CD4-positive, CD25-positive, alpha-beta regulatory T cell (primary cell): Measurements from ENCODE around the gene BAIAP3. TPM values are rescaled to one million over a fixed set of nuclear protein-coding genes. Genes with fewer than 3 reads are reported as not detected.

Experiments used
- ATAC-seq, 2 donors: fragments of 150-1000 bp; cut with Tn5 transposase; one replicate each; pipeline ENCODE4 v1.10.0; 2021; ENCODE audit warnings: low read depth in 2 of 2, moderate number of reproducible peaks in 2 of 2, moderate library complexity in 1 of 2
- DNase-seq, 3 donors: peaks; one replicate each; pipeline versions ENCODE4 v3.0.0 to v3.0.0-alpha.2; 2012 to 2022; ENCODE audit warnings: mixed read lengths in 1 of 3
- H3K27ac ChIP-seq: one replicate; pipeline ENCODE4 v1.7.0; 2013; ENCODE audit warnings: mild to moderate bottlenecking, low read length; ENCODE audit not compliant: insufficient read depth, poor library complexity, severe bottlenecking
- H3K27me3 ChIP-seq: one replicate; pipeline ENCODE4 v1.7.0; 2013; ENCODE audit warnings: low read length; ENCODE audit not compliant: control insufficient read depth, insufficient read depth
- H3K36me3 ChIP-seq: one replicate; pipeline ENCODE4 v1.7.0; 2013; ENCODE audit warnings: mild to moderate bottlenecking, low read length, moderate library complexity; ENCODE audit not compliant: control insufficient read depth, insufficient read depth
- H3K4me1 ChIP-seq: 2 replicates; pipeline ENCODE4 v1.7.0; 2013; ENCODE audit warnings: mild to moderate bottlenecking, low read length; ENCODE audit not compliant: insufficient read depth, control insufficient read depth, poor library complexity, severe bottlenecking
- H3K4me3 ChIP-seq: one replicate; pipeline ENCODE4 v1.7.0; 2013; ENCODE audit warnings: low read depth, mild to moderate bottlenecking, low read length, moderate library complexity
- H3K9me3 ChIP-seq, 2 experiments: 1 replicate in 1 of 2; 2 replicates in 1 of 2; pipeline ENCODE4 v1.7.0; 2013; ENCODE audit warnings: low read length in 2 of 2, mild to moderate bottlenecking in 1 of 2, moderate library complexity in 1 of 2; ENCODE audit not compliant: control insufficient read depth in 2 of 2
- H3K27ac Mint-ChIP-seq, 3 donors: one replicate each; pipeline ENCODE4 v1.8.0; 2020 to 2022; ENCODE audit warnings: mild to moderate bottlenecking in 3 of 3, mixed read lengths in 3 of 3, moderate library complexity in 2 of 3
- H3K27me3 Mint-ChIP-seq: one replicate; pipeline ENCODE4 v1.8.0; 2022; ENCODE audit warnings: mild to moderate bottlenecking, mixed read lengths
- H3K36me3 Mint-ChIP-seq: one replicate; pipeline ENCODE4 v1.8.0; 2020; ENCODE audit warnings: mixed read lengths
- H3K4me1 Mint-ChIP-seq, 4 donors: one replicate each; pipeline ENCODE4 v1.8.0; 2020 to 2022; ENCODE audit warnings: mixed read lengths in 4 of 4, mild to moderate bottlenecking in 1 of 4
- H3K4me3 Mint-ChIP-seq, 4 donors: one replicate each; pipeline ENCODE4 v1.8.0; 2020 to 2022; ENCODE audit warnings: mild to moderate bottlenecking in 4 of 4, mixed read lengths in 4 of 4, moderate library complexity in 3 of 4
- H3K9me3 Mint-ChIP-seq, 7 donors: one replicate each; pipeline ENCODE4 v1.8.0; 2020 to 2022; ENCODE audit warnings: mixed read lengths in 7 of 7, mild to moderate bottlenecking in 3 of 7, moderate library complexity in 2 of 7
- polyA plus RNA-seq, 4 donors: library from polyadenylated mRNA; unstranded; fragments of 300-500 nt; fragmentation: Illumina TruSeq; gene quantifications; one replicate each; pipeline ENCODE4 v1.2.3, GENCODE V29; 2021
- total RNA-seq: library from RNA; stranded (reverse); gene quantifications from one replicate; pipeline ENCODE4 v1.2.3, GENCODE V29; 2022

BAIAP3 gene
- total and polyA plus RNA-seq, 5 donors from 2014 or later = 0.11 to 3.1 (median 0.35) TPM

DNA sequence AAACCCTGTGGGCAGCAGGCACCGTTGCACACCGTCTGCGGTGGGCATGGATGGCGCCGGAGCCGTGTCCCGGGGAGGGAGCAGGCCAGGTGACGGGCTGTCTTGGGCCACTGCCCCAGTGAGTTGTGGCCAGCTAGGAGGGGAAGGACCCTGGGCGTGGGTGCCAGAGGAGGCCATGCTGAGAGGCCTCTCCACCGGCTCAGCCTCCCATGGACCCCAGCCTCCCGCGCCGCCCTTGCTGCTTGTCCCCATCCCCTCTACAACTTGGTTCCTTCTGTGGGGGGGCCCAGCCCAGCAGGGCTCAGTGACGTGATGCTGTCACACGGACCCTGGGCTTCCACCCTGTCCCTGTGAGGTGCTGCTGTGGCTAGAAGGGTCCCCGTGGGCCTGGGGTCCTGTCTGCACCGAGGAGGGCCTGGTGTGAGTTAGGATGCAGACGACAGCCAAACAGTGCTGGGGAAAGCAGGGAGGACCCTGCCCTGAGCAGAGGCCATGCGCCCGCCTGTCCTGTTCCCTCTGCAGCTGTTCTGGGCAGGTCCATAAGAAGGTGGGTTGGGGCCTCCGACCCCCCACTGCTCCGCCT lies 12.7 kb upstream of the BAIAP3 start:
- Mint-ChIP-seq H3K9me3 (no peaks in the 10 kb centered on the region), H3K27me3 (no peaks in the 10 kb centered on the region), H3K36me3 (peaks cover 25% of the 10 kb centered on the region), H3K27ac (no peak overlapping the region), H3K4me1 (peaks cover 0 to 6% (median 3%) of the 10 kb centered on the region in 4 donors), H3K4me3 (no peak overlapping the region)
- Histone ChIP-seq H3K4me1 (no peaks in the 10 kb centered on the region), H3K36me3 (peaks cover 80% of the 10 kb centered on the region), H3K27ac (no peak overlapping the region), H3K9me3 (no peaks in the 10 kb centered on the region), H3K27me3 (no peaks in the 10 kb centered on the region), H3K4me3 (no peak overlapping the region)
- ATAC-seq (no peak), DNase-seq (no peak)

DNA sequence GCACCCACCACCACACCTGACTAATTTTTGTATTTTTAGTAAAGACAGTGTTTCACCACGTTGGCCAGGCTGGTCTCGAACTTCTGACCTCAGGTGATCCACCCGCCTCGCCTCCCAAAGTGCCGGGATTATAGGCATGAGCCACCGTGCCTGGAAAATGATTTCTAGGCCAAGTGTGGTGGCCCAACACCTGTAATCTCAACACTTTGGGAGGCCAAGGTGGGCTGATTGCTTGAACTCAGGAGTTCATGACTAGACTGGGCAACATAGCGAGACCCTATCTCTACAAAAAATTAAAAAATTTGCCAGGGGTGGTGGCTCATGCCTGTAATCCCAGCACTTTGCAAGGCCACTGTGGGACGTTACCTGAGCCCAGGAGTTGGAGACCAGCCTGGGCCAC lies 11.0 kb upstream of the BAIAP3 start:
- H3K9me3 Mint-ChIP-seq = no peaks in the 10 kb centered on the region

DNA sequence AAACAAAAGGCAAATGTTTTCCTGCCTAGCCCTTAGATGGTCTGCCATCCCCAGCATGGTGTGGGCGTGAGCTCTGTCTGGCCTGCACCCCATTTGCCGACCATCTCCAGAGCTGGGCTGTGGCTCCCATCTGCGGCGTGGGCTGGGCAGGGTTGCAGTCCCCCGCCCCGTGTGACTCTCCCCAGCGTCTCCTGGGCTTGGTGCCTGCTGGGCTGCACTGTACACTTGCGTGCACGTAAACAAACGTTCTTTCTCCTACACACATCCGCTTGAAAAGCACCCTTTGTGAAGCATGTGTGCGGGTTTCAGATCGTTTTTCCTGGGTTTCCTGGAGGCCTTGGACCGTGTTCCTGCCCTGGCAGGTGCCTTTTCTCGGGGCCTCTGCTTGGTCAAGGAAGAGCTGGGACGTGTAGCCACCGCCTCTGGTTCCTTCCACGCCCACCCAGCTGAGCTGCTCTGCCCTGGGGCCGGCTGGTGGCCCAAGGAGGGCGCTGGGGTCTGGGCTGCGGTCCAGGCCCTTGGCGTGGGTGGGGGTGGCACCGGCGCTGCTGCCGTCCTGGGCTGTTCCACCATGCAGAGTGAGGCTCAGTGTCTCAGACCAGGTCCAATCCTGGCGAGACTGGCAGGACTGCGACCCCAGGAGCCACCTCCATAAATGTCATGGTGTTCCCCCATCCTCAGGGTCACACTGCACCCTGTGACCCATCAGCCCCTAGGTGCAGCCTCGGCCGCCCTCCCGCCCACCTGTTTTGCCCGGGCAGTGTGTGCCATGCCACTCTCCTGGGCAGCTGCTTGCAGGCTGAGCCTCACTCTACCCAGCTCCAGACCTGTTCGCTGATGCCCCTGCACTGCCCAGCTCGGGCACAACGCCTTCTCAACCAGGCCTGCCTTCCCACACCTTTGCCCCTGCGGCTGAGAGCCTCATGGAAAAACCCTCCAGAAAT lies 9.9 kb upstream of the BAIAP3 start:
- Mint-ChIP-seq H3K4me1 (peaks cover 0 to 1% (median 0%) of the 10 kb centered on the region in 4 donors), H3K27ac (no peak overlapping the region), H3K27me3 (no peaks in the 10 kb centered on the region), H3K36me3 (peaks cover 8% of the 10 kb centered on the region), H3K4me3 (no peak overlapping the region), H3K9me3 (no peaks in the 10 kb centered on the region)
- DNase-seq (no peak), ATAC-seq (no peak)
- peaks cover 52% of the 10 kb centered on the region for H3K36me3 ChIP-seq
- no peak overlapping the region for H3K4me3 ChIP-seq
- no peak overlapping the region for H3K27ac ChIP-seq
- no peaks in the 10 kb centered on the region for H3K27me3 ChIP-seq
- H3K9me3 ChIP-seq = no peaks in the 10 kb centered on the region
- H3K4me1 ChIP-seq = no peaks in the 10 kb centered on the region

More for the DNA sequence above, 11.0 kb upstream of the BAIAP3 start:
- Histone ChIP-seq H3K27ac (no peak overlapping the region), H3K9me3 (no peaks in the 10 kb centered on the region), H3K4me1 (no peaks in the 10 kb centered on the region), H3K4me3 (no peak overlapping the region), H3K27me3 (no peaks in the 10 kb centered on the region), H3K36me3 (peaks cover 63% of the 10 kb centered on the region)
- Mint-ChIP-seq H3K36me3 (peaks cover 19% of the 10 kb centered on the region), H3K27me3 (no peaks in the 10 kb centered on the region), H3K4me1 (peaks cover 0 to 6% (median 2%) of the 10 kb centered on the region in 4 donors), H3K27ac (no peak overlapping the region), H3K4me3 (no peak overlapping the region)
- DNase-seq = no peak
- no peak for ATAC-seq

DNA sequence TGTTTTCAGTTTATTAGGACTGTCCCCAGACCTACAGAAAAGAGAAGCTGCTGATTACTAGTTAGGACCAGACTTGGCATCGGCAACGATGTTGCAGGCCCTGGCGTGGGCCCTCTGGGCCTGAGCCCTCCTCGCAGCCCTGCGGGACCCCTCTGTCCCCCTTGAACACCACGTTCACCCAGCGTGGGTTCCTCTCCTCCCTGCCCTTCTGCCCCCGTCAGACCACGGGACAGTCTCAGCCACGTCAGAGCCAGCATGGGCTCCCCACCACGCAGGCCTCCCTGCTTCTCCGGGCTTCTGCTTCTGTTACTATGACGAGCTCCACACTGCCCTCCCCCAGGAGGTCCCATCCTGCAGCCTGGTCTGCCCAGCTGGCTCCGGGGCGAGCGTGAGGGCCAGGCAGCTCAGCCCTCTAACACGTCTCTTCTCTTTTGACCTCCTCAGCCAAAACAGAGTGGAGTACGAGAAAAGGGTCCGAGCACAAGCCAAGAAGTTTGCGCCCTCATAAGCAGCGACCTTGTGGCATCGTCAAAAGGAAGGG lies 9.1 kb upstream of the BAIAP3 start:
- peaks cover 44% of the 10 kb centered on the region for H3K36me3 ChIP-seq
- H3K27me3 ChIP-seq = no peaks in the 10 kb centered on the region
- no peaks in the 10 kb centered on the region for H3K9me3 ChIP-seq
- Mint-ChIP-seq H3K27me3 (no peaks in the 10 kb centered on the region), H3K27ac (no peak overlapping the region), H3K9me3 (no peaks in the 10 kb centered on the region), H3K4me1 (no peaks in the 10 kb centered on the region), H3K4me3 (no peak overlapping the region), H3K36me3 (peaks cover 5% of the 10 kb centered on the region)
- no peak overlapping the region for H3K4me3 ChIP-seq
- H3K4me1 ChIP-seq = no peaks in the 10 kb centered on the region
- DNase-seq (no peak), ATAC-seq (no peak)
- H3K27ac ChIP-seq = no peak overlapping the region

DNA sequence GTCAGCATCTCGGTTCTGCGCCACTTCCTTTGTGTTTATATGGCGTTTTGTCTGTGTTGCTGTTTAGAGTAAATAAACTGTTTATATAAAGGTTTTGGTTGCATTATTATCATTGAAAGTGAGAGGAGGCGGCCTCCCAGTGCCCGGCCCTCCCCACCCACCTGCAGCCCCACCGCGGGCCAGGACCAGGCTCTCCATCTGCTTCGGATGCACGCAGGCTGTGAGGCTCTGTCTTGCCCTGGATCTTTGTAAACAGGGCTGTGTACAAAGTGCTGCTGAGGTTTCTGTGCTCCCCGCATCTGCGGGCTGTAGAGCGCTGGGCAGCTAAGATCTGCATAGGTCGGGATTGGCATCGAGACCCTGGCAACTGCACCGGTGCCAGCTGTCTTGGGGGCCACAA lies 8.2 kb upstream of the BAIAP3 start:
- Histone ChIP-seq H3K27ac (no peak overlapping the region), H3K4me1 (no peaks in the 10 kb centered on the region), H3K9me3 (peaks cover 0 to 3% of the 10 kb centered on the region in 2 experiments), H3K36me3 (peaks cover 35% of the 10 kb centered on the region), H3K27me3 (no peaks in the 10 kb centered on the region), H3K4me3 (no peak overlapping the region)
- Mint-ChIP-seq H3K27me3 (no peaks in the 10 kb centered on the region), H3K4me1 (no peaks in the 10 kb centered on the region), H3K4me3 (no peak overlapping the region), H3K9me3 (no peaks in the 10 kb centered on the region), H3K27ac (no peak overlapping the region), H3K36me3 (peaks cover 4% of the 10 kb centered on the region)
- DNase-seq (no peak), ATAC-seq (no peak)

DNA sequence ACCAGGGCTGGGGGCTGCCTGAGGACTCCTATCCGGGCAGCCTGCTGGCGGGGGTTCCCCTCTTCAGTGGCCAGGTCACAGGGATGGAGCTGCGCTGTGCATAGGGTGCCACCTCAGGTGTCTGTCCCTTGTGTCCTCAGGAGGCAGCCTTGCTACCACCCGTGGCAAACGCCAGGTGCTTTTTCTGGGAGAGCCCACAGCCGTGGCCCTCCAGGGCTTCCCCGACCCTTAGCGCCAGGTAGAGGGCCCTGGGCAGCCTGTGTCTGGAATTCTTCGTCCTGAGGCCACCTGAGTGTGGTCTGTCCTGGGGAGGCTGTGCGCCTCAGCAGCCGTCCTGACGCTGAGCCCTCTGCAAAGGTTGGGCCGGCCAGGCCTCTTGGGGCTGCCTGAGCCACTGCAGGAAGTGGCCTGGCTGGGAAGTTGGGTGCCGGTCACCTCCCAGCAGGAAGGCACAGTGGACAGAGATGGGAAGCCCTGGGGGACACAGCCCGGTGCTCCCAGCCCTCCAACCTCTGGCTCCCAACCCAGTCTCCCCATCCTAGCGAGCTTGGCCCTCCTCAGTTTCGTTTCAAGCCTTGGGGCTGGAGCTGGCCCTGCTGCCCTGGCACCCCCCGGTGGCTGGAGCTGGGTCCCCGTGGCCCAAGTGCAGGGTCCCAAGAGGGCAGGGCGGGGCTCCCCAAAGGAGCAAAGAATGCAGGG lies 7.6 kb upstream of the BAIAP3 start:
- DNase-seq (no peak), ATAC-seq (peak in 1 of 2 donors; percentile 8)
- H3K4me3 Mint-ChIP-seq = no peak overlapping the region
- Histone ChIP-seq H3K27me3 (no peaks in the 10 kb centered on the region), H3K9me3 (peaks cover 0 to 7% of the 10 kb centered on the region in 2 experiments), H3K4me1 (no peaks in the 10 kb centered on the region), H3K36me3 (peaks cover 30% of the 10 kb centered on the region), H3K4me3 (no peak overlapping the region), H3K27ac (no peak overlapping the region)
- no peaks in the 10 kb centered on the region for H3K27me3 Mint-ChIP-seq
- H3K4me1 Mint-ChIP-seq = no peaks in the 10 kb centered on the region
- no peaks in the 10 kb centered on the region for H3K9me3 Mint-ChIP-seq
- peaks cover 4% of the 10 kb centered on the region for H3K36me3 Mint-ChIP-seq
- H3K27ac Mint-ChIP-seq = no peak overlapping the region

DNA sequence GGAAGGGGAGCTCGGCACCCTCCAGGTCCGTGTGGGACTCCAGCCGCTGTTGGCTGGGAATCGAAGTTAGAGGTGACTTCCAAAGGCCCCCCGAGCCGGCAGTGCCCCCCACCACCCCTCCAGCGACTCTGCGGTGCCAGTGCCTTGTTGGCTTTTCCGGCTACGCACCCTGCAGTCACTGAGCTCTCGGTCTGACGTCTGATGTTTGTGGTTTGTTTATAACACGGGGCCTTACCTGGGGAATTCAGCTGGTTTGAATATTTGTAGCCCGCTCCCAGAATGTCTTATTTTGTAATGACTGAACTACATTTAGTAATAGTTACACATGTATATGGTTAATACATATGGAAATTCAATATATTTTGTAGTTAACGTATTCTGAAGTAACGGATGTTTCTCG lies 7.1 kb upstream of the BAIAP3 start:
- H3K4me3 Mint-ChIP-seq = no peak overlapping the region
- H3K36me3 Mint-ChIP-seq = peaks cover 4% of the 10 kb centered on the region
- ATAC-seq = no peak
- H3K9me3 Mint-ChIP-seq = no peaks in the 10 kb centered on the region
- H3K27me3 ChIP-seq = no peaks in the 10 kb centered on the region
- DNase-seq = no peak
- H3K27me3 Mint-ChIP-seq = peaks cover under 1% of the 10 kb centered on the region
- H3K4me3 ChIP-seq = no peak overlapping the region
- peaks cover 0 to 3% (median under 1%) of the 10 kb centered on the region in 4 donors for H3K4me1 Mint-ChIP-seq
- no peak overlapping the region for H3K27ac Mint-ChIP-seq
- peaks cover 27% of the 10 kb centered on the region for H3K36me3 ChIP-seq
- peaks cover 0 to 7% of the 10 kb centered on the region in 2 experiments for H3K9me3 ChIP-seq
- no peak overlapping the region for H3K27ac ChIP-seq
- H3K4me1 ChIP-seq = peaks cover 4% of the 10 kb centered on the region
